Caco-2 (cell line): ENCODE measurements around the gene C19orf47. TPM values are rescaled to one million over a fixed set of nuclear protein-coding genes. Genes with fewer than 3 reads are reported as not detected.

Source experiments
- BruUV-seq: library from RNA; stranded (reverse); fragments of 400-500 nt; replicated peaks from 2 replicates; lab custom pipeline; 2021; lab: Mats Ljungman, UMichigan
- CTCF ChIA-PET: fragments of 300-600 bp; sonication (Branson Sonifier 250); formaldehyde crosslinking; loops from one replicate; lab custom pipeline; 2022; ENCODE audit warnings: antibody characterized with exemption; lab: Charles Lee
- POLR2A ChIA-PET: fragments of 300-600 bp; sonication (Branson Sonifier 250); formaldehyde crosslinking; loops from one replicate; lab custom pipeline; 2022; ENCODE audit warnings: antibody characterized with exemption; lab: Charles Lee
- DNase-seq, 2 experiments: peaks; one replicate each; pipeline versions ENCODE4 v3.0.0 to v3.0.0-alpha.2; 2020 to 2022
- H3K27me3 ChIP-seq: replicated peaks from 2 replicates; pipeline ENCODE4 v1.6.0; 2011; ENCODE audit warnings: low read length; ENCODE audit not compliant: control insufficient read depth, insufficient read depth
- H3K36me3 ChIP-seq: 2 replicates; pipeline ENCODE4 v1.5.1; 2011; ENCODE audit warnings: low read length; ENCODE audit not compliant: control insufficient read depth, insufficient read depth
- H3K4me1 ChIP-seq: fragments of 250-450 bp; sonication (Bioruptor Pico); 2 replicates; pipeline ENCODE4 v1.5.1; 2020; ENCODE audit warnings: mild to moderate bottlenecking
- H3K4me3 ChIP-seq: 2 replicates; pipeline ENCODE4 v1.5.1; 2011; ENCODE audit warnings: low read depth, mild to moderate bottlenecking, control low read depth, low read length
- H3K9me3 ChIP-seq: fragments of 250-450 bp; sonication (Bioruptor Pico); 2 replicates; pipeline ENCODE4 v1.5.1; 2020; ENCODE audit warnings: mild to moderate bottlenecking, moderate library complexity
- H3K27ac Mint-ChIP-seq: one replicate; pipeline ENCODE4 v1.8.0; 2022; ENCODE audit warnings: mixed read lengths; ENCODE audit not compliant: unreplicated experiment
- H3K27me3 Mint-ChIP-seq: one replicate; pipeline ENCODE4 v1.8.0; 2022; ENCODE audit warnings: mixed read lengths; ENCODE audit not compliant: insufficient read depth, unreplicated experiment
- H3K36me3 Mint-ChIP-seq: one replicate; pipeline ENCODE4 v1.8.0; 2022; ENCODE audit warnings: mild to moderate bottlenecking, mixed read lengths; ENCODE audit not compliant: insufficient read depth, unreplicated experiment
- H3K4me1 Mint-ChIP-seq: one replicate; pipeline ENCODE4 v1.8.0; 2022; ENCODE audit warnings: low read depth, mixed read lengths; ENCODE audit not compliant: unreplicated experiment
- H3K4me3 Mint-ChIP-seq: one replicate; pipeline ENCODE4 v1.8.0; 2022; ENCODE audit warnings: mild to moderate bottlenecking, moderate library complexity, mixed read lengths; ENCODE audit not compliant: unreplicated experiment
- H3K9me3 Mint-ChIP-seq: one replicate; pipeline ENCODE4 v1.8.0; 2022; ENCODE audit warnings: mixed read lengths; ENCODE audit not compliant: unreplicated experiment
- CTCF ChIP-seq, 2 experiments: fragments of 200-600 bp in 1 of 2; IDR thresholded peaks; 1 replicate in 1 of 2; 2 replicates in 1 of 2; pipeline versions ENCODE4 v1.5.1 to v1.8.0; 2011 to 2022; ENCODE audit warnings: antibody characterized with exemption in 1 of 2, control low read depth in 1 of 2, inconsistent platforms in 1 of 2, low read depth in 1 of 2, low read length in 1 of 2, mild to moderate bottlenecking in 1 of 2, moderate library complexity in 1 of 2; ENCODE audit not compliant: insufficient read depth in 1 of 2, severe bottlenecking in 1 of 2, unreplicated experiment in 1 of 2
- intact Hi-C: fragments of 100-400 bp; cut with micrococcal nuclease; formaldehyde crosslinking; loops from one replicate; pipeline ENCODE4 v1.10.0; 2022; ENCODE audit not compliant: unreplicated experiment
- total RNA-seq: library from RNA; stranded (reverse); gene quantifications from 2 replicates; pipeline ENCODE4 v1.2.3, GENCODE V29; 2022

The C19orf47 gene
- total RNA-seq, 1 experiment from 2014 or later = 28.3 TPM

DNA sequence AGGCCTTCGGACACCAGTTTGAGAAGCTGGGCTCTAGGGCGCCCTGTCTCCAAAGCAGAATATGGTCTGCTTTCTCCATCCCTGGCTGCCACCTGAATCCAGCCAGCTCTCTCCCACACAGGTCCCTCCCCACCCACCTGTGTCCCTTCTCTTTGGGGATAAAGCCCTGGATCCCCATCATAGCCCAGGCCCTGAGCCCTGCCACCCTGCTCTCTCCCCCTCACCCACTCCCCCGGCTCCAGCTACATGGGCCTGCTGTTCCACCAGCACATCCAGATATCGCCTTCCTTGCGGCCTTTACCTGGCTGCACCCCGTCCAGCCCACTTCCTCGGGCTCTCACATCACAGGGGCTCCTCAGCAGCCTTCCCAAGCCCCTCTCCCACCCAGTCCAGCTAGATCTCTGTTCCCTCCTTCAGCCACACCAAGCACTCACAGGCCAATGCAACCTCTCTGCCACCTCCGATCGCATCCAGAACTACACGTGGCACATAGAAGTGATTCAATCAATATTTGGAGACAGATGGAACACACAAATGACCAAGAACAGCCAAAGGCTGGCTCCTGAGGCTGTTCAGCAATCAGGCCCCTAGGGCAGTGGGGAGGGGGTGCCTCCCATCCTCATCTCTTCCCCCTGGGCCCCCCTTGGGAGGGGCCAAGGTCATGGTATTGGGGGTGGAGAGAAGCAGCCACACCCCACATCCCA lies 70.7 kb downstream of the C19orf47 start:
- H3K36me3 Mint-ChIP-seq = peaks cover 25% of the 10 kb centered on the region
- H3K9me3 Mint-ChIP-seq = no peaks in the 10 kb centered on the region
- no peaks in the 10 kb centered on the region for H3K9me3 ChIP-seq
- no peak for TF ChIP-seq CTCF (IDR thresholded peaks at IDR 0.05; ENCODE audit: insufficient read depth in 1 of 2, low read depth in 1 of 2, low read length in 1 of 2, severe bottlenecking in 1 of 2, unreplicated experiment in 1 of 2)
- no peak for DNase-seq
- H3K4me1 ChIP-seq = no peaks in the 10 kb centered on the region
- no peaks in the 10 kb centered on the region for H3K4me1 Mint-ChIP-seq
- H3K27ac Mint-ChIP-seq = peak overlapping the region; percentile 7
- H3K4me3 ChIP-seq = no peak overlapping the region
- no peaks in the 10 kb centered on the region for H3K27me3 ChIP-seq
- intact Hi-C loops = no loop called here
- ChIA-PET POLR2A (no interaction called here), CTCF (interaction anchor here (0.5 kb wide), 2 partner anchors 59 to 224 kb away, joined by 3 to 7 read pairs; no protein-coding TSS in a partner anchor)
- no peaks in the 10 kb centered on the region for H3K27me3 Mint-ChIP-seq
- H3K36me3 ChIP-seq = peaks cover 2% of the 10 kb centered on the region; the same call in 1 of the 2 replicates
- BruUV-seq = no TSS peak
- no peak overlapping the region for H3K4me3 Mint-ChIP-seq

DNA sequence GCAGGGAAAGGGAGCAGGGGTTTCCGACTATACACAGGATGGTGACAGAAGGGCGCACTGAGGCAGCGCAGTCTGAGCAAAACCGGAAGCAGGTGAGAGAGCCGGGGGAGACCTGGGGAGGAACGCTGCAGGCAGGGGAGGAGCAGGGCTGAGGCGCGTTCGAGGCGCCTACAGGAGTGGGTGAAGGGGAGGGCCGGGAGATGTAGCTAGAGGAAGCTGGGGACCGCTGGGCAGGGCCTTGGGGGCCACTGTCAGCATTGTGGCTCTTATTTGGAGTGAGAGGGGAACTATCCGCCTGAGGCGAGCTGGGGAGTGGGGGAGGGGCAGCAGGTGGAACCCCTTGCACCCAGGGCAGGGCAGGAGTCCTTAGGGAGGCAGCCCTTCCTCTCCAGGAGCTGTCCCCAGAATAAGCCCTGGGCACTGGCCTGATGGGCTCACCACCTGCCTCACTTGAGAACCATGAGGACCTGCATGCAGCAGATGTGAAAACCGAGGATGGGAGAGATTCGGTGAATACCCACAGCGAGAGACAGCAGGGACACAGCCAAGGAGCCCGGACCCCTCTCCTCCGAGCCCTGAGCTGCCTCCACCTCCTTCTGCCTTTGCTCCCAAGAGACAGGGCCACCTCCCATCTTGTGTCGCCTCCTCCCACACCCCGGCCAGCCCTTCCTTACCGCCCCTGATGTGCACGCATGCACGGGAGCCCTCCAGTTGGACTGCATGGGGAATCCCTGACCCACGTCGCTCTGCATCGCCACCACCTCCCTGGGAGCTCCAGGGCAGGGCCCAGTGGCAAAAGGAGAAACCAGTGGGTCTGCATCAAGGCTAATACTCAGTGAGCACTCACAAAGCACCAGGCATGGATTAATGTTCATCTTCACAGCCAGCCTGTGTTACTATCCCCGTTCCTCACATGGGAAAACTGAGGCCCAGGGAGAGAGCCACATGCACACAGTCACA lies 73.3 kb downstream of the C19orf47 start:
- H3K27me3 ChIP-seq = no peaks in the 10 kb centered on the region
- DNase-seq = no peak
- POLR2A ChIA-PET = no interaction called here
- H3K9me3 ChIP-seq = no peaks in the 10 kb centered on the region
- CTCF ChIA-PET = no interaction called here
- Mint-ChIP-seq H3K36me3 (peaks cover 15% of the 10 kb centered on the region), H3K4me1 (no peaks in the 10 kb centered on the region), H3K27me3 (no peaks in the 10 kb centered on the region), H3K9me3 (no peaks in the 10 kb centered on the region), H3K27ac (no peak overlapping the region), H3K4me3 (no peak overlapping the region)
- H3K4me3 ChIP-seq = no peak overlapping the region
- peaks cover 2% of the 10 kb centered on the region; the same call in 1 of the 2 replicates for H3K36me3 ChIP-seq
- intact Hi-C loops = no loop called here
- no peak for TF ChIP-seq CTCF (IDR thresholded peaks at IDR 0.05; ENCODE audit: insufficient read depth in 1 of 2, low read depth in 1 of 2, low read length in 1 of 2, severe bottlenecking in 1 of 2, unreplicated experiment in 1 of 2)
- no TSS peak for BruUV-seq
- no peaks in the 10 kb centered on the region for H3K4me1 ChIP-seq
